ENCODE results near the gene OR8D1. TPM values are rescaled to one million over a fixed set of nuclear protein-coding genes. Genes with fewer than 3 reads are reported as not detected.
"Not testable (repeated sequence)": the region's sequence is repeated elsewhere in the genome, so short reads cannot be mapped to it uniquely, and the experiment has no call there.

OR8D1 gene
- total RNA-seq, 4 donors from 2014 or later = not detected

DNA sequence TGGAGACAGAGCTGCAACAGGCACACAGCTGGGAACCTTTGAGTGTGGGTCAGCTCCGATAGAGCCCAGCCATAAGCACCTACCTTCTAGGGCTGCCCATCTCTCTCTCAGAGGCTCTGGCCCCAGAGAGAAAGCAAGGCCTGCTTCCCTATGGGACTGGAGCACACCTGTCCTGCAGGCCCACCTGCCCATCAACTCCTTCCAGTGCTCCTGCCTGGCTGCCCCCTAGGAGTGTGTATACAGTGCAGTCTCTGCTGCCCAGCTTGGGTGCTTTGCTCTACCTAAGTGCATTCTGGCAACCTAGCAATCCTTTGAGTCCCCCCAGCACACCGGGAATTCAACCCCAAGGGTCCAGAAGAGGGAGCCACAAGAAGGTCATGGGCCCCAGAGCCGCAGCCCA lies 36.5 kb downstream of the OR8D1 start:
- H3K36me3 ChIP-seq = no peaks in the 10 kb centered on the region
- no peak overlapping the region for H3K4me3 ChIP-seq
- no peaks in the 10 kb centered on the region for H3K9me3 ChIP-seq
- intact Hi-C loops (cut with DNase I; ENCODE audit: low total_unique reads) = no loop called here
- no peaks in the 10 kb centered on the region for H3K27me3 ChIP-seq
- no peak for TF ChIP-seq POLR2A (IDR thresholded peaks at IDR 0.05)
- TF ChIP-seq, protein P1, sequence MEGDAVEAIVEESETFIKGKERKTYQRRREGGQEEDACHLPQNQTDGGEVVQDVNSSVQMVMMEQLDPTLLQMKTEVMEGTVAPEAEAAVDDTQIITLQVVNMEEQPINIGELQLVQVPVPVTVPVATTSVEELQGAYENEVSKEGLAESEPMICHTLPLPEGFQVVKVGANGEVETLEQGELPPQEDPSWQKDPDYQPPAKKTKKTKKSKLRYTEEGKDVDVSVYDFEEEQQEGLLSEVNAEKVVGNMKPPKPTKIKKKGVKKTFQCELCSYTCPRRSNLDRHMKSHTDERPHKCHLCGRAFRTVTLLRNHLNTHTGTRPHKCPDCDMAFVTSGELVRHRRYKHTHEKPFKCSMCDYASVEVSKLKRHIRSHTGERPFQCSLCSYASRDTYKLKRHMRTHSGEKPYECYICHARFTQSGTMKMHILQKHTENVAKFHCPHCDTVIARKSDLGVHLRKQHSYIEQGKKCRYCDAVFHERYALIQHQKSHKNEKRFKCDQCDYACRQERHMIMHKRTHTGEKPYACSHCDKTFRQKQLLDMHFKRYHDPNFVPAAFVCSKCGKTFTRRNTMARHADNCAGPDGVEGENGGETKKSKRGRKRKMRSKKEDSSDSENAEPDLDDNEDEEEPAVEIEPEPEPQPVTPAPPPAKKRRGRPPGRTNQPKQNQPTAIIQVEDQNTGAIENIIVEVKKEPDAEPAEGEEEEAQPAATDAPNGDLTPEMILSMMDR (IDR thresholded peaks at IDR 0.05) = no peak
- H3K27ac ChIP-seq = no peak overlapping the region
- no peak for DNase-seq
- H3K4me1 ChIP-seq = no peaks in the 10 kb centered on the region

DNA sequence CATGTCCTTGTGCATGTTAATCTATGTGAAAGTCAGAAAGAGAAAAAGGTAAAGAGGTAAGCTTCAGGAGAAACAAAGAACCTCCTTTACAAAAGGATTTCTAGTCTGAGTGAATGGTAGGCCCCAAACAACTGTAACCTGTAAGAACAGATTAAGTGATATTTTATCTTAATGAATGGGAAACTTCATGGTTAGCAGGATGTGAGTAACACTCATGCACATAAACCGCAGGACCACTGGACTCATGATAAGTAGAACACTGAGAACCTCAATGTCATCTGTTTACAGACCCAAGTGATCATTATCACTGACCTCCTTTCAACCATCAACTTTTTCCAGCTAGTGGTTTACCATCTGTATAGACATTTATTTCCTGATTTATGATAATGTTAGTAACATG lies 37.7 kb downstream of the OR8D1 start:
- H3K27ac ChIP-seq = no peak overlapping the region
- H3K36me3 ChIP-seq = no peaks in the 10 kb centered on the region
- H3K9me3 ChIP-seq = no peaks in the 10 kb centered on the region
- no peak for DNase-seq
- intact Hi-C loops (cut with DNase I; ENCODE audit: low total_unique reads) = no loop called here
- no peak overlapping the region for H3K4me3 ChIP-seq
- no peaks in the 10 kb centered on the region for H3K4me1 ChIP-seq
- no peaks in the 10 kb centered on the region for H3K27me3 ChIP-seq
- TF ChIP-seq, protein P1 (IDR thresholded peaks at IDR 0.05) = no peak
- TF ChIP-seq POLR2A (IDR thresholded peaks at IDR 0.05) = no peak

DNA sequence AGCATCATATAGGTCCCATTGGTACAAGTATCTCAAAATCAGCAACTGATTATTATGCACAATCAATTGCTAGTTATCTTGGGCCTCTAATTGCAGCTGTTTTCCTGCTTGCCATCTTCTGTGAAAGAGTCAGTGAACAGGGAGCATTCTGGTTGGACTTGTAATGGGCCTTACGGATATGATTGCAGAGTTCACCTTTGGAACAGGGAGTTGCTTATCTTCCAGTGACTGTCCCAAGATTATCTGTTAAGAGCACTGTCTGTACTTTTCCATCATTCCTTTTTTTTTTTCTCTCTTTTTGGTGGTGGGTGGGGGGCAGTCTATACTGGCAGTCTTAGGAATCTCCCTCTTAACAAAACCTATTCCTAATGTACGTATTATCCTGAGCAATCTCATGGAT lies 39.7 kb downstream of the OR8D1 start:
- Histone ChIP-seq H3K27me3 (no peaks in the 10 kb centered on the region), H3K27ac (no peak overlapping the region), H3K9me3 (no peaks in the 10 kb centered on the region), H3K4me3 (no peak overlapping the region), H3K4me1 (no peaks in the 10 kb centered on the region), H3K36me3 (no peaks in the 10 kb centered on the region)
- TF ChIP-seq, protein P1 (IDR thresholded peaks at IDR 0.05) = no peak
- TF ChIP-seq POLR2A (IDR thresholded peaks at IDR 0.05) = no peak
- intact Hi-C loops (cut with DNase I; ENCODE audit: low total_unique reads) = no loop called here
- no peak for DNase-seq

DNA sequence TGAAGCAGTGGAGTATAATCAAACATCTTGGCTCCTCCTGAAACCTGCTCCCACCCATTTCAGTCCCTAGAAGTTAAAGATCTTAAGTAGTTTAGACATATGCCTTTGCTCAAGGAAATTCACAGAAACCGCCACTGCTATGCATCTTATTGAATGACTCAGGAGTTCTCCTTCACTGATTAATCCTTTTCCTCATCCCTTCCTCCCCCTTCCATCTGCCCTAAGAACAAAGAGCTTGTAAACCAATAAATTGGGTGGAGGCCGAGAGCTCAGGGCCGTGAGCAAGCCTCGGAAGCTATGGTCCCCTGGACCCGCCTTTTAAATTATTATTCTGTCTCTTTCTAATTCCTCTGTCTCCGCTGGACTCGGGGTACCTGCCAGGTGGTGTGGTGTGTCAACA lies 42.9 kb downstream of the OR8D1 start:
- intact Hi-C loops (cut with DNase I; ENCODE audit: low total_unique reads); DNase-seq; H3K36me3 ChIP-seq; H3K4me1 ChIP-seq; H3K27me3 ChIP-seq; H3K9me3 ChIP-seq; H3K4me3 ChIP-seq; H3K27ac ChIP-seq: not testable (repeated sequence)

DNA sequence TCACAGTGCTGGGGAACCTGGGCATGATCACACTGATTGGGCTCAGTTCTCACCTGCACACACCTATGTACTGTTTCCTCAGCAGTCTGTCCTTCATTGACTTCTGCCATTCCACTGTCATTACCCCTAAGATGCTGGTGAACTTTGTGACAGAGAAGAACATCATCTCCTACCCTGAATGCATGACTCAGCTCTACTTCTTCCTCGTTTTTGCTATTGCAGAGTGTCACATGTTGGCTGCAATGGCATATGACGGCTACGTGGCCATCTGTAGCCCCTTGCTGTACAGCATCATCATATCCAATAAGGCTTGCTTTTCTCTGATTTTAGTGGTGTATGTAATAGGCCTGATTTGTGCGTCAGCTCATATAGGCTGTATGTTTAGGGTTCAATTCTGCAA lies 48.7 kb downstream of the OR8D1 start:
- H3K36me3 ChIP-seq; intact Hi-C loops (cut with DNase I; ENCODE audit: low total_unique reads); DNase-seq; H3K4me3 ChIP-seq; H3K27me3 ChIP-seq; H3K27ac ChIP-seq; H3K9me3 ChIP-seq; H3K4me1 ChIP-seq: not testable (repeated sequence)

DNA sequence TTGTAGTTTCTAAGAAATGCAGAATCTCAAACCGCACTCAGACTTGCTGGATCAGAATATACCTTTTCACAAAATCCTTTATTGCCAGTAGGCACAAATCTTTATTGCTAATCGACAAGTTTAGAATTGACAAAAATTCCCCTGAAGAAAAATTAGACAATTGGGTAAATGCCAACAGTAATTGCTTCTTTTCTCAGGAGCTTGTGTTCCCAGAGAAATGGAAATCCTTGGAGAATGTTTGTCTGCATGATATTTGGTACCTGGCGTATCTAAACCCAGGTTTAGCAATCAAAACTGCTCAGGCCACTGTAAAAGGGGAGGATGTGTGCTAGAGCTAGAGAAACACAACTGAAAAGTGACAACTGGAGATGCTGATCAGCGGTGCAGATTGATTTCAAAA lies 57.7 kb downstream of the OR8D1 start, which contains the start of gene OR8G5:
OR8G5 (plus strand) TSS at position 301 of the 400 bp plus-strand sequence. CDS start 8,556 bp downstream, outside the sequence.
- H3K27me3 ChIP-seq = no peaks in the 10 kb centered on the region
- TF ChIP-seq, protein P1 (IDR thresholded peaks at IDR 0.05) = no peak
- TF ChIP-seq POLR2A (IDR thresholded peaks at IDR 0.05) = no peak
- no peak within 1 kb of the TSS for H3K27ac ChIP-seq
- no peak within 1 kb of the TSS for H3K4me3 ChIP-seq
- no peaks in the 10 kb centered on the region for H3K36me3 ChIP-seq
- DNase-seq = no peak
- intact Hi-C loops (cut with DNase I; ENCODE audit: low total_unique reads) = no loop called here
- H3K4me1 ChIP-seq = no peaks in the 10 kb centered on the region
- H3K9me3 ChIP-seq = no peaks in the 10 kb centered on the region

Other genes with a start within 250 kb of the OR8D1 start
- 10 to 100 TPM; 10.9 to 31.0 (median 15.0) TPM for gene VWA5A, start 198.5 kb downstream of the OR8D1 start, total RNA-seq
- not detected for gene OR10D3, start 130.6 kb downstream of the OR8D1 start, total RNA-seq
- gene OR8G1, start 72.9 kb downstream of the OR8D1 start, total RNA-seq = not detected
- gene OR8G5, start 57.6 kb downstream of the OR8D1 start, total RNA-seq = not detected
- gene OR8D2, start 6.2 kb upstream of the OR8D1 start, total RNA-seq = not detected
- gene OR8B2, start 70.5 kb upstream of the OR8D1 start, total RNA-seq = not detected
- gene OR8B3, start 85.1 kb upstream of the OR8D1 start, total RNA-seq = not detected
- gene OR8B4, start 110.9 kb upstream of the OR8D1 start, total RNA-seq = not detected
- not detected for gene OR8B8, start 131.7 kb upstream of the OR8D1 start, total RNA-seq
- not detected for gene OR8B12, start 229.7 kb upstream of the OR8D1 start, total RNA-seq